Fibroblast of villous mesenchyme (primary cell): ENCODE data around the gene PCK1. TPM values are rescaled to one million over a fixed set of nuclear protein-coding genes. Genes with fewer than 3 reads are reported as not detected.

Experiments
- DNase-seq: peaks from one replicate; pipeline ENCODE4 v3.0.0-alpha.2; 2010; ENCODE audit warnings: low read depth
- H3K4me3 ChIP-seq: 2 replicates; pipeline ENCODE4 v1.5.1; 2011; ENCODE audit warnings: low read depth, mild to moderate bottlenecking, low read length
- total RNA-seq: library from RNA; depleted of rRNA; stranded (reverse); fragments of >200 nt; gene quantifications from 2 replicates; pipeline ENCODE4 v1.2.3, GENCODE V29; 2012
- TF ChIP-seq, protein P1 (sequence below): IDR thresholded peaks from 2 replicates; pipeline ENCODE4 v1.5.1; 2012; ENCODE audit warnings: low read depth, mild to moderate bottlenecking, low read length; ENCODE audit not compliant: insufficient read depth

Gene PCK1
- total RNA-seq, 1 donor = not detected

DNA sequence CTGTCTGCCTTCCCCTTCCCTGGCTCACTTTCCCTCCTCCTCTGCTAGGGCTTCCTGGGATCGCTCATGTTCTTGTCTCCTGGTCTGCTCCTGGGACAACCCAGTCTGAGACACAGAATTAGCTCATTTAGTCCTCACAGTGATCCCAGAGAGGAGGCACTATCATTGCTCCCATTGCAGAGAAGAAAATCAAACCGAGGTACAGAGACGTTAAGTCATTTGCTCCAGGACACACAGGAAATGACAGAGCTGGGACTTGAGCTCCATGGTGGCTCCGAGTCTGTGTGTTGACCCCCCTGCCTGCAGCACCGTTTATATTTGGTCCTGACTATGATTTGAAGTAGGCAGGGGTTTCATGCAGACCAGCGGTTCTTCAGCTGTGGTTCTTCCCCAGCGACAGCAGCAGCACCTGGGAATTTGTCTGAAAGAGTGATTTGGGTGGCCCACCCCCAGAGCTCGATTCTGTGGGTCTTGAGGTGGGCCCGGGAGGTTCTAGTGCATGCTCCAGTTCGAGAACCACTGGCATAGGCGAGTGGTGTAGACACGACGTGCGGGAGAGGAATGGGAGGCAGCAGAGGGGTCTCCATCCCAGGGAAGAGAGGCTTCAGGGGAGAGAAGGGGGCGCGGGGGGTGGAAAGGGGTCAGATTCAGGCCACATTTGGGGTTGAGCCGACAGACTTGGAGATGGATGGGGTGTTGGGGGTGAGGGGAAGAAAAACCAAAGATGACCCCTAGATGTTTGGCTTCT lies 24.7 kb downstream of the PCK1 start:
- no peak for DNase-seq
- no peak overlapping the region for H3K4me3 ChIP-seq
- TF ChIP-seq, protein P1, sequence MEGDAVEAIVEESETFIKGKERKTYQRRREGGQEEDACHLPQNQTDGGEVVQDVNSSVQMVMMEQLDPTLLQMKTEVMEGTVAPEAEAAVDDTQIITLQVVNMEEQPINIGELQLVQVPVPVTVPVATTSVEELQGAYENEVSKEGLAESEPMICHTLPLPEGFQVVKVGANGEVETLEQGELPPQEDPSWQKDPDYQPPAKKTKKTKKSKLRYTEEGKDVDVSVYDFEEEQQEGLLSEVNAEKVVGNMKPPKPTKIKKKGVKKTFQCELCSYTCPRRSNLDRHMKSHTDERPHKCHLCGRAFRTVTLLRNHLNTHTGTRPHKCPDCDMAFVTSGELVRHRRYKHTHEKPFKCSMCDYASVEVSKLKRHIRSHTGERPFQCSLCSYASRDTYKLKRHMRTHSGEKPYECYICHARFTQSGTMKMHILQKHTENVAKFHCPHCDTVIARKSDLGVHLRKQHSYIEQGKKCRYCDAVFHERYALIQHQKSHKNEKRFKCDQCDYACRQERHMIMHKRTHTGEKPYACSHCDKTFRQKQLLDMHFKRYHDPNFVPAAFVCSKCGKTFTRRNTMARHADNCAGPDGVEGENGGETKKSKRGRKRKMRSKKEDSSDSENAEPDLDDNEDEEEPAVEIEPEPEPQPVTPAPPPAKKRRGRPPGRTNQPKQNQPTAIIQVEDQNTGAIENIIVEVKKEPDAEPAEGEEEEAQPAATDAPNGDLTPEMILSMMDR = no peak

DNA sequence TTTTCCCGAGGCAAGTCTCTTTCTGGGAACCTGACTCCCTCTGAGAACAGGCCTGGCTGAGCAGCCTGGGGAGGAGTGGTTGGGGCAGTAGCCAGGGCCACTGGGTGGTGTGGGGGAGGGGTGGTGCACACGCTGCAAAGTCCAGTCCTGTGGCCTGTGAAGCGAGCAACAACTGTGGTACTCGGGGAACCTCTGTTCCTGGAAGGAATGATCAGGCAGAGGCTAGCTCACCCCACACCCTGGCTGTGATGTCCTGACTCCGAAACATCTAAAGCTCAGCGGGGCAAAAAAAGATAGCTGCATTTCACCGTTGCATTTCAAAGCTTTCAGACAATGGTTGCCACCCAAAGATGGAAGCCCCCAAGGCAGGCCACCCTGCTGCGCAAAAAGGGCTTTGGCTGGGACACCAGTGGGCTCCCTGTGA lies 25.5 kb downstream of the PCK1 start:
- no peak overlapping the region for H3K4me3 ChIP-seq
- DNase-seq = no peak
- TF ChIP-seq, protein P1 = no peak

DNA sequence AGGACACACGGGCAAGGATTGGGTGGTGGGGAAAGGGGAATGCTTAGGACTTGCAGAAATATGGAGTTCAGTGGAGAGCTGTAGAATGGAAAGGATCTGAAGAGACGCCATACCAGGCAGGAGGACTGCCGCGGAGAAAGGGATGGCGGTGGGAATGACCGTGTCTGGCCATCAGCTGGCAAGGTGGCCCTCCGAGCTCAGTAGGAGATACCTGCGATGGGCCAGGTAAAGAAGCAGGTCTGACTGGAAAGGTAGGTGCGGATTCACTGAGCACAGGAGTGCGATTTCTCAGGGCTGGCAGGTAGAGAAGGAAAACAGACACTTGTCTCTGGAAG lies 26.0 kb downstream of the PCK1 start:
- no peak overlapping the region for H3K4me3 ChIP-seq
- no peak for DNase-seq
- TF ChIP-seq, protein P1 = no peak

DNA sequence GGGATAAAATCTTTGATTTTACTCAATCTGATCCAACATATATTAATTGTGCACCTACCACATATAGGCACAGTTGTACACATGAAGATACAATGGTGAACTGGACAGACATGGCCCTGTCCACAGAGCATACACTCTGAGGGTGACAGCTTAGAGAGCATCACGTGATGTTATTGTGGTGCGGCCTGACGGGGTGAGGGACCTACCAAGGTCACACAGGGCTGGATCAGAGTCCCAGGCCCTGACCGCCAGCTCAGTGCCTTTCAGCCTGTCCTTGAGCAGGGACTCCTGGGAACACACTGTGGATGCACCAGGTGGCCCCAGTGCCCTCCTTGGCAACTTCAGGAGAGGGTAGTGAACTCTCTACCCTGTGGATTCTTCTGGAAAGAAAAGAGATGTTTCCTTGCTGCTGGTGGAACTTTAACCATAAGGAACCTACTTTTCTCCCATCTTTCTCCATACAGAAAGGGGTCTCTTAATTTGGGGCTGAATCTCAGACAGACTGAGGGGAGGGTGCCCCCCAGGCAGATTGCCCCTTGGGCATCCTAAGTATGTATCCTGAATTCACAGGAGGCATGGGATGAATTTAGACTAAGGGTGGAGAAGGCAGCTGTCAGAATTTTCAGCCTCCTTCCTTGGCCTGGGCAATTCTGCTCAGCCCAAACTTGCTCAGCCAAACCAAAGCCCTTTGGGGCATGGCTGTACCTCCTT lies 26.5 kb downstream of the PCK1 start:
- H3K4me3 ChIP-seq = no peak overlapping the region
- TF ChIP-seq, protein P1 = no peak
- no peak for DNase-seq

DNA sequence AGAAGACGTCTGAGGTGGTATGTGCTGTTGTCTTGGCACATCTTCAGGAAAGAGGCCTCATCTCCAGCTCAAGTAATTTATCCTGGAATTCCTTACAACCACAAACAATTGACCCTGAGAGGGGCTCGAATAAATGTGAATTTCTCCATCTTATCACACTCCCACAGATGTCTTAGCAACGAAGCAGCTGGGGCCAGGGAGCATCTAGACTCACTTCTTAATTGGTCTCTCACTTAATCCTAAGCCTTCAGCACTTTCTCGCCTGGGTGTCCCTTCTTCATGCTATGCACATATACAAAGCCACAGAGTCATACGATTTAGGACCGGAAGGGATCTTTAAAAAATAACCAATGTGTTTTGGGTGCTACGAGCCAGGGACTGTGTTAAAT lies 27.1 kb downstream of the PCK1 start:
- H3K4me3 ChIP-seq = no peak overlapping the region
- DNase-seq = no peak
- TF ChIP-seq, protein P1 = no peak

DNA sequence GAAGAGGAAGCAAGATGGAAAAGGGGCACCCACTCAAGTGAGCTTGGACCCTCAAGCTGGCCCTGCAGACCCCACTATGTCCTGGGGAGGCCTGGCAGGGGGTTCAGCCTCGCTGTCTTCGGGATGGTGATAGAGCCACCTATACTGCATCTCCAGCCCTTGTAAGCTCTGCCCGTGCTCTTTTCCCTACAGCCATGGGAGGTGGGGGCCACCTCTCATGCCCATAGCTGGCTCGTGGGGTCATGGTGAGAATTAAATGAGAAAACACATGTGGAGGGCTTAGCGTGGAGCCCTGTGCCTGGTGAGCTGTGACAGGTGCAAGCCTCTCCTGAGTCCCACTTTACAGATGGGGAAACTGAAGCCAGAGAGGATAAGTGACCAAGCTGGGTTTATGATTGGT lies 27.7 kb downstream of the PCK1 start:
- no peak overlapping the region for H3K4me3 ChIP-seq
- DNase-seq = no peak
- TF ChIP-seq, protein P1 = no peak
